ENCODE results near the gene TUBA1A.

TUBA1A gene

GRCh38 chr12:49230176-49230804, 41.4 kb upstream of the TUBA1A start:
- no peak for TF ChIP-seq CTCF (IDR thresholded peaks at IDR 0.05; ENCODE audit: extremely low read depth, insufficient read depth, missing control alignments)
- no peak for DNase-seq (ENCODE audit: low spot score)
- in situ Hi-C loops (cut with MboI; ENCODE audit: low pct_unique_long_range_greater_than_20kb, low sequenced_read_pairs, unreplicated experiment): no loop called here

GRCh38 chr12:49228653-49229052, 39.8 kb upstream of the TUBA1A start:
- TF ChIP-seq CTCF (IDR thresholded peaks at IDR 0.05; ENCODE audit: extremely low read depth, insufficient read depth, missing control alignments): no peak
- in situ Hi-C loops (cut with MboI; ENCODE audit: low pct_unique_long_range_greater_than_20kb, low sequenced_read_pairs, unreplicated experiment): no loop called here
- no peak for DNase-seq (ENCODE audit: low spot score)

GRCh38 chr12:49227713-49228112, 38.8 kb upstream of the TUBA1A start:
- in situ Hi-C loops (cut with MboI; ENCODE audit: low pct_unique_long_range_greater_than_20kb, low sequenced_read_pairs, unreplicated experiment): no loop called here

GRCh38 chr12:49225576-49226166, 36.8 kb upstream of the TUBA1A start:
- no peak for DNase-seq (ENCODE audit: low spot score)
- peak; percentile 19 for TF ChIP-seq CTCF (IDR thresholded peaks at IDR 0.05; ENCODE audit: extremely low read depth, insufficient read depth, missing control alignments)
- in situ Hi-C loops (cut with MboI; ENCODE audit: low pct_unique_long_range_greater_than_20kb, low sequenced_read_pairs, unreplicated experiment): no loop called here

More at GRCh38 chr12:49227713-49228112, 38.8 kb upstream of the TUBA1A start:
- no peak for TF ChIP-seq CTCF (IDR thresholded peaks at IDR 0.05; ENCODE audit: extremely low read depth, insufficient read depth, missing control alignments)
- no peak for DNase-seq (ENCODE audit: low spot score)

GRCh38 chr12:49223590-49224369, 34.9 kb upstream of the TUBA1A start:
- in situ Hi-C loops (cut with MboI; ENCODE audit: low pct_unique_long_range_greater_than_20kb, low sequenced_read_pairs, unreplicated experiment): no loop called here
- no peak for DNase-seq (ENCODE audit: low spot score)
- no peak for TF ChIP-seq CTCF (IDR thresholded peaks at IDR 0.05; ENCODE audit: extremely low read depth, insufficient read depth, missing control alignments)

- in situ Hi-C loops (cut with MboI; ENCODE audit: low pct_unique_long_range_greater_than_20kb, low sequenced_read_pairs, unreplicated experiment): no loop called here
- no peak for TF ChIP-seq CTCF (IDR thresholded peaks at IDR 0.05; ENCODE audit: extremely low read depth, insufficient read depth, missing control alignments)
- DNase-seq (ENCODE audit: low spot score): no peak
These were observed 34.2 kb upstream of the TUBA1A start for GRCh38 chr12:49223122-49223521.

Measured in GM13977 (cell line).